HG03378 (cell line): Measurements from ENCODE around the gene COL13A1.

Experiments used
- ATAC-seq: cut with Tn5 transposase; IDR thresholded peaks from one replicate; pipeline ENCODE4 v1.9.1; 2021; ENCODE audit warnings: mild to moderate bottlenecking, moderate library complexity; ENCODE audit not compliant: unreplicated experiment

Gene COL13A1

DNA sequence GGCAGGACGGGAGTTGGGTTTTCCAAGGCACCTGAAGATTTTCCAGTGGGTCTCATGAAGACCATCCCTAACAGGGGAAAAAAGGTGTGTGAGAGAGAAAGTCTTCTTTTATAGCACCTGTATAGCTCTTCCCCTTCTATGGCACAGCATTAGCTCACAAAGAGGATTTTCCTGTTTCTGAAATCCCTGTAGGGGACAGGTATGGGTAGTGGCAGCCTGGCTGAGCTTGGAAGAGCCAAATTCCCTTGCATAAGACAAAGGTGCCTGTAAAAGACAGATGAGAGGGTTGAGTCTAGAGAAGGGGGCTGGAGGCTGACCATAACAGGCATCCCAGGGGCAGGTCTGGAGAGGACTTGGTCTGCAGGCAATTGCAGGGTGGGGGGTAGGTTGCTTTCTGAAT lies 63.7 kb downstream of the COL13A1 start:
- ATAC-seq, result no peak

- ATAC-seq, result no peak
Observed at GRCh38 chr10:69866246-69866687, 64.6 kb downstream of the COL13A1 start.

DNA sequence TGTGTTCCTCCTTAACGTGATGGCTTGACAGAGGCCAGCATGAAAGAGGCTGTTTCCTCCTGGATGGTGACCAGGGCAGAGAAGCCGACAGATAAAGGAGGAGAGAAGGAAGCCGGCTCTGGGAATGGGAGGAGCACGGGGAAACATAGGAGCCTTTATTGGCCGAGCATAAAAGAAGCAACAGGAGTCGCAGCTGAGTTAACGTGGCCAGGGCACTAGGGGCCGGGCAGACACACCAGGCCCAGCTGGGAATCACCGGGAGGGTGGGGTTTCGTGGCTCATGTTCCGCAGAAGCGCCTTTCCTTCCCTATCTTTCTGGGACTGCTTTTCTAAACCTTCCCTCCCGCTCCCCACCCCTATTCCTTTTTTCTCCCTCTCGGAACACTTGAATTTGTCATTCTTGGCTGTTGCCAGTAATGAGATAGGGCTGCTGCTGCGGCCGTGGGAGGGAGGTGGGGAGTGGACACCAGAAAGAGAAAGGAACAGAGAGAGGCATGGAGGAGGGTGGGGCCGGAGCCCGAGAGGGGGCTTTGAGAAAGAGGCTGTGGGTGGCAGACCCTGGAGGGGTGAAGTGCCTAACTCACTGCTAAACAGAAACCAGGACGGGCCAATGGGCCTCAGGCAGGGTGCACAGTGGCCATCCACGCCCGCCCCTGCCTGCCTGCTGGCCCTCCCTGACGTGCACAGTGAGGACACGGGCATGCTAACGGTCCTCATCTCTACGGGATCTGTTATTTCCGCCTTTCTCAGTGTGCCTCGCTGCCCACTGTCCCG lies 65.2 kb downstream of the COL13A1 start:
- ATAC-seq, result no peak

DNA sequence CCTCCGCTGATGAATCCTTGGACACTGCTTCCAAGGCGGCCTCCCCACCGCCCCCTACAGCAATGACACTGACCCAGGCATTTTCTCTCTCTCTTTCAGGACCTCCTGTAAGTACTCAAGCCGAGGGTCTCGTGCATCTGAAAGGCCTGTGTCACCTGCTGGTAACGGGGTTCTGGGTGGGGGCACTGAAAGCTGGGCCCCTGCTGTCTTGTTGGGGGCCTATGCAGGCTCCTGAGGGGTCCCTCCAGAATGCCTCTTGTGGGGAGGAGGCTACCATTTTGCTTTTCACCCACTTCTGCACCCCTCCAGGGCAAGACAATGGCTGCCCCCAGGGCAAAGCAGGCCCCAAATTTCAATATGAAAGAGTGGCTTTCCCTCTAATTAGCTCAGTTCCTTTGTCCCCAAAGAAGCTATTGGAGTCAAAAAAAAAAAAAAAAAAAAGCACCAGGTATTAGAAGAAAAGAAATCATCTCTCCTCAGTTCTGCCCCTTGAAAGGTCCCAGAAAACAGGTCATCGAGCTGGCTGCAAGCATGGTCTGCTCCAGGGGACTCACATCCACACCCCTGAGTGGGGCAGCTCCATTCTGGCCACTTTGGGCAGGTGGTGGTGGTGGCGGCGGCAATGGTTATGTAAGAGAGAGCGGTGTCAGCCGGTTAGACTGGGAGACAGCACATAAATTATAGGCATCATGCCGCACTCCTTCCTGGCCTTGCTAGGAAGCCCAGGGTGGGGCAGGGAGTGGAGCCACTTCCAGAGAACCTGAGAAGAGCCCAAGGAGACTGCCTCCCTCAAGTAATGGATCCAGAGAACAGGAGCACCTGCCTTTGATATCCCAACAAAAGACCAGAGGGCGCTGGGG lies 66.2 kb downstream of the COL13A1 start:
- ATAC-seq, result no peak

DNA sequence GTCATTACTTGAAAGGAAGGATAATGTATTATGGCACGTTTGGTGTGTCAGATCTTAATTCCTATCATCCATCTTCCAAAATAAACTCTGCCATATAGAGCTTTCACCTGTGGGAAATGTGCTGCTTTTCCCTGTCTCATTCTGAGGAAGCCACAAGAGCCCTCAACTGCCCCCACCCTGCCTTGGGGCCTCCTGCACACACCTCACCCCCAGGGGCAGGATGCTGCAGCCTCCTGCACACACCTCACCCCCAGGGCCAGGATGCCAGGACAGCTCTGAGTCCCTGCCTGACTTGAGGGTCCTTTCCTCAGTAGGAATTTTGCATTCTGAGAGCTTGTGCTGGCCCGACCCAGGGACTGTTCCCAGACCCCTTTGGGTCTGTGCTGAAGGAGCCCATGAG lies 67.1 kb downstream of the COL13A1 start:
- ATAC-seq, result no peak

DNA sequence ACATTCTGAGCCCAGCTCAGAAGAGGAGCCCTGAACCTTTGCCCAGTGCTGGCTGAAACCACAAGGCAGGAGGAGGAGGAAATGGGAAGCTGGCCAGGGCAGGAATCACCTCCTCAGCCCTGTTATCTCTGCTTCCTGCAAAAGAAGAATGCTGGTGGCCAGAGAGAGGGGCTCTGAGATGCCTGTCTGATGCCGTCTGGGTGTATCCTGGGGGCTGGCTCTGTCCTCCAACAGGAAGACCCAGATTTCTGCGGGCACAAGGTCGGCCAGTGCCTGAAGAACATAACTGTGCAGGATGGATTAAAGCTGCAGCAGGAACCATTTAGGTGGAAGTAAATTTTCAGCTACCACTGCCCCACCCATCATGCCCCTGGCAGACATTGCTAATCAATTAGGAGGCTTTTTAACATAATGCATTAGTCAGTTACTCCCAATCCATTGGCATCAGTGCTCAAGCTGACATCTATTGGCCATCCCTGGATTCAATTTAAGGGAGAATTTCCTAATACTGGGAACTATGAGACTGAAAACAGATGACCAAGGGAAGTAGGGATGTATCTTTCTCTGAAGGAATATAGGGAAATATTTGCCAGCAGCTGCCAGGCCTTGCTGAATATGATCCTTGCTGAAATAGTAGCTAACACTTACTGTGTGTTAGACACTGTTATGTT lies 67.7 kb downstream of the COL13A1 start:
- no peak for ATAC-seq

- no peak for ATAC-seq
Observed at GRCh38 chr10:69870591-69870990, 68.9 kb downstream of the COL13A1 start.

- ATAC-seq, result no peak
Observed at GRCh38 chr10:69871074-69871473, 69.4 kb downstream of the COL13A1 start.

GRCh38 chr10:69872323-69872722 lies 70.6 kb downstream of the COL13A1 start:
- ATAC-seq, result no peak

DNA sequence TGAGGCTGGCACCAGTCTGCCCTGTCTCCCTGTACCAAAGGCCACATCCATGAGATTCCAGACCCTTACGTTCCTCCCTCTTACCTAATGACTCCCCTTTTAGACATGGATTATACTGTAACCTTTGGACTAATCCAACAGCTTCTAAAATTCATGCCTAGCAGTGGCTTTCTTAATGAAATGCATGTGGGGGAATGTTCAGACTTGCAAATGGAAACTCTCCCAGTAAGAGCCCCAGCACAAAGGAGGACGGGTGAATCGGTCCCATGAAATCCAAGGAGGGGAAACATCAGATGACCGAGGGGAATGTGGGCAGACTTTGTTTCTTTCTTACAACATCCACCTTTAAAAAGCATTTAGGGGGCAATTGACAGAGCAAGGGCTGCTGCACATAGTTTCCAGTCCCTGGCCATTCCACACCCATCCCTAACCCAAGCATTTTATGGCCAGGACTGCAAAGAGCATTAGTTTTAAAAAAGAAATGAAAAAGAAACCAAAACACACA lies 71.5 kb downstream of the COL13A1 start:
- no peak for ATAC-seq

GRCh38 chr10:69874449-69874848 lies 72.7 kb downstream of the COL13A1 start:
- no peak for ATAC-seq

- no peak for ATAC-seq
Observed at GRCh38 chr10:69875856-69876255, 74.2 kb downstream of the COL13A1 start.

- no peak for ATAC-seq
Observed at GRCh38 chr10:69876286-69876685, 74.6 kb downstream of the COL13A1 start.

DNA sequence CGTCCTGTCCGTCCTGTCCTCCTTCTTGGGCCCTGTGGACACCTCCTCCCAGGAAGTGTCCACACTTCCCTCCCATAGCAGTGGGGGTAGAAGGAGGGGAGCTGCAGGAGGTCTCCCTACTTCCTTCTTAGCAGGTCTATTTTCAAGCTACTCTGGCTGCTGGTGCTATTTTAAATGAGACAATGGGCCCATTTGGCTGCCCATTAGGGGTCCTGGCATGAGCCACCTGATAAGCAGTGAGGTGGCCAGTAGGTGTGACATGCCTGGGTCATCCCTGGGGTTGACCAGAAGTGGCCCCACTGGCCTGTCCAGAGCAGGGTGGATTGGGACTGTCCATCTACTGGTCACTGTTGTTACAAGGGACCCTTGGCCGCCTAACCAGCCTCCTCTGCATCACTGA lies 75.2 kb downstream of the COL13A1 start:
- no peak for ATAC-seq

- ATAC-seq, result no peak
Observed at GRCh38 chr10:69878038-69878437, 76.3 kb downstream of the COL13A1 start.

DNA sequence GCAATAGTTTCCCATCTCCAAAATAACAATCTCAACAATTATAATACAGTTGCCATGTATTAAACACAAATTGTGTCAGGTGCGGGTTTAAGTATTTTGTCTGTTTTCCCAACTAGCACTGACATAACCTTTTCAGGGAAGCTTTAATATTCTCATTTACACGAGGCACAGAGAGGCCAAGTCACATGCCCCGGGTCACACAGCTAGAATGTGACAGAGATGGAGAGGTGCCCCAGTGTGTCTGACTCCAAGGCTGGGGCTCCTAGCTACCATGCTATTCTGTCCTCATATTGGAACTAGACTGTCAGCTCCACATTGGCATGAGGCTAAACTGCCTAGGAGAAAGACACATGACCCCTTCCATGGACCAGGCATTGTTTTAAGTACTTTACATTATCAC lies 77.2 kb downstream of the COL13A1 start:
- ATAC-seq, result no peak

DNA sequence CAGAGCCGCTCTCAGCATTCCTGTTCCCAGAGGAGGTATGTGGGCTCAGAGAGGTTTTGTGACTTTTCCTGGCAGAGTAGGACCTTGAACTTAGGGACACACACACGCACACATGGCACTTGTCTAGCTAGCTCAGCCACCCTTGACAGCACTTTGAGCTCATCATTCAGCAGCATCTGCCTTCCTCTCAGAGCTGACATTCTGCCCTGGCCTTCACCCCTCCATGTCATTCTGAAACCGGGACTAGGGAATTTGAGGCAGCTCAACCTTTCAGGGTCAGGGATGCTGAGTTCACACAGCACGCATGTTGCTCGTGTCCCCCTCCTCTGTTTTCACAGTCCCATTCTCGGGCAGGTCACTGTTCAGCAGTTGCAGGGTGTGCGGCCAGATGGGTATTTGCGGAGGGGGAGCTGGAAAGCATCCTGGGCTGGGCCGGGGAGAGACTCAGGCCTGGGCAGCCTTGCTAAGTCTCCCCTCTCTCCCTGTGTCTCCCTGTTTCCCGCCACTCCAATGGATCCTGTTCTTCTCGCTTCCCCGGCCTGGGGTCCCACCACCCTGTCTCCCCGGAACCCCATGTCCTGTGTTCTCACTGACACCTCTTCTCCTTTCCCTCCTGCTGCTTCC lies 78.0 kb downstream of the COL13A1 start:
- ATAC-seq, result no peak

GRCh38 chr10:69880301-69881081 lies 78.8 kb downstream of the COL13A1 start:
- ATAC-seq, result no peak

GRCh38 chr10:69881202-69881601 lies 79.5 kb downstream of the COL13A1 start:
- no peak for ATAC-seq
